H7 (cell line): ENCODE results near the gene WAPL. TPM values are rescaled to one million over a fixed set of nuclear protein-coding genes. Genes with fewer than 3 reads are reported as not detected.
"Not testable (repeated sequence)": the region's sequence is repeated elsewhere in the genome, so short reads cannot be mapped to it uniquely, and the experiment has no call there.

Experiments
- DNase-seq: peaks from one replicate; pipeline ENCODE4 v3.0.0; 2012
- H3K27me3 ChIP-seq: 2 replicates; pipeline ENCODE4 v1.6.0; 2011; ENCODE audit warnings: mild to moderate bottlenecking, low read length; ENCODE audit not compliant: control insufficient read depth, insufficient read depth
- H3K36me3 ChIP-seq: replicated peaks from 2 replicates; pipeline ENCODE4 v1.5.1; 2011; ENCODE audit warnings: low read length; ENCODE audit not compliant: control insufficient read depth, insufficient read depth
- H3K4me3 ChIP-seq: 2 replicates; pipeline ENCODE4 v1.5.1; 2011; ENCODE audit warnings: low read depth, mild to moderate bottlenecking, control low read depth, low read length, moderate library complexity; ENCODE audit not compliant: insufficient read depth
- total RNA-seq: library from RNA; depleted of rRNA; stranded (reverse); fragments of >200 nt; shearing (Covaris generic); gene quantifications from 2 replicates; pipeline ENCODE4 v1.2.3, GENCODE V29; 2014; rRNA removed

The WAPL gene, protein sequence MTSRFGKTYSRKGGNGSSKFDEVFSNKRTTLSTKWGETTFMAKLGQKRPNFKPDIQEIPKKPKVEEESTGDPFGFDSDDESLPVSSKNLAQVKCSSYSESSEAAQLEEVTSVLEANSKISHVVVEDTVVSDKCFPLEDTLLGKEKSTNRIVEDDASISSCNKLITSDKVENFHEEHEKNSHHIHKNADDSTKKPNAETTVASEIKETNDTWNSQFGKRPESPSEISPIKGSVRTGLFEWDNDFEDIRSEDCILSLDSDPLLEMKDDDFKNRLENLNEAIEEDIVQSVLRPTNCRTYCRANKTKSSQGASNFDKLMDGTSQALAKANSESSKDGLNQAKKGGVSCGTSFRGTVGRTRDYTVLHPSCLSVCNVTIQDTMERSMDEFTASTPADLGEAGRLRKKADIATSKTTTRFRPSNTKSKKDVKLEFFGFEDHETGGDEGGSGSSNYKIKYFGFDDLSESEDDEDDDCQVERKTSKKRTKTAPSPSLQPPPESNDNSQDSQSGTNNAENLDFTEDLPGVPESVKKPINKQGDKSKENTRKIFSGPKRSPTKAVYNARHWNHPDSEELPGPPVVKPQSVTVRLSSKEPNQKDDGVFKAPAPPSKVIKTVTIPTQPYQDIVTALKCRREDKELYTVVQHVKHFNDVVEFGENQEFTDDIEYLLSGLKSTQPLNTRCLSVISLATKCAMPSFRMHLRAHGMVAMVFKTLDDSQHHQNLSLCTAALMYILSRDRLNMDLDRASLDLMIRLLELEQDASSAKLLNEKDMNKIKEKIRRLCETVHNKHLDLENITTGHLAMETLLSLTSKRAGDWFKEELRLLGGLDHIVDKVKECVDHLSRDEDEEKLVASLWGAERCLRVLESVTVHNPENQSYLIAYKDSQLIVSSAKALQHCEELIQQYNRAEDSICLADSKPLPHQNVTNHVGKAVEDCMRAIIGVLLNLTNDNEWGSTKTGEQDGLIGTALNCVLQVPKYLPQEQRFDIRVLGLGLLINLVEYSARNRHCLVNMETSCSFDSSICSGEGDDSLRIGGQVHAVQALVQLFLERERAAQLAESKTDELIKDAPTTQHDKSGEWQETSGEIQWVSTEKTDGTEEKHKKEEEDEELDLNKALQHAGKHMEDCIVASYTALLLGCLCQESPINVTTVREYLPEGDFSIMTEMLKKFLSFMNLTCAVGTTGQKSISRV (N-terminal part only)
- 33.5 and 44.9 TPM in 2 replicates for total RNA-seq

DNA sequence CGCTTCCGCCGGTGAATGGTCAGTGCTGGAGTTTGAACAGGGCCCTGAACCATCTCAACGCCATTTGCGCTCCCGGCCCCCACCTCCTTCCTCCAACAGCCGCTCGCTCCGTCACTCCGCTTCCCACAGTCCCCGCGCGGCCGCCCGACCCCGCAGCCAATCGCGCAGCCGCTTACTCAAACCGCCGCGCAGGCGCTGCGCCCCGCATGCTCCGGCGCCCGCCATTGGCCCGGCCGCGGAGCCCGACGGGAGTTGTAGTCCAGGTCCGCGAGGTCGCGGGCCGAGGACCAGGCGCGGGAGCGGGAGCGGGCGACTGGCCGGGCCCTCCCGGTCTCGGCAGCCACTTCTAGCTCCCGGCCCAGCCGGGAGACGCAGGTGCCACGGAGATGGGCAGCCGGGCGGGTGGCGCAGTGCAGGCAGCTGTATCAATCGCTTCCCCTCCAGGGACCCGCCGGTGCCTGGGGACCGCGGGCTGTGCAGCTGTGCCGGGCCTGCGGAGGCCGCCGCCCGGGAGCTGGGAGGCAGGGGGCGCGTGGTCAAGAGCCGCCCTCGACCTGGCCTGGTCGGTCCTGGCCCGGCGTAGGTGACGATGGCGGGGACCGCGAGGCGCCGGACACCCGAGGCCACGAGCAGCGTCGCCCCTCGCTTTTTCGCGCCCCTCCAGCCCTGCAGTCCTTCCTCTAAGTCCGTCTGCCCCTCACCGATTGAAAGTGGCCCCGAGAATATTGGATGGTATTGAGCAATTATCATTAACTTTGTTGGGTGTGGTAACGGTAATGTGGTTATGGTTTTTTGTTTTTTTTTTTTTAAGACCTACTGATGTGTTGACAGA, at the start of gene WAPL:
Gene WAPL, minus strand, starts transcription at position 115 of the 832 bp plus-strand sequence. CDS start 3,723 bp downstream, outside the sequence.
- peak within 1 kb of the TSS; percentile 89 for H3K4me3 ChIP-seq
- no peaks in the 10 kb centered on the region; the same call in 1 of the 2 replicates for H3K27me3 ChIP-seq
- peak; percentile 98 for DNase-seq
- peaks cover 3% of the 10 kb centered on the region for H3K36me3 ChIP-seq

- no peak for DNase-seq
- H3K4me3 ChIP-seq: no peak overlapping the region
- no peaks in the 10 kb centered on the region for H3K27me3 ChIP-seq
- no peaks in the 10 kb centered on the region for H3K36me3 ChIP-seq
These were observed 47.7 kb upstream of the WAPL start for GRCh38 chr10:86569335-86569734.

DNA sequence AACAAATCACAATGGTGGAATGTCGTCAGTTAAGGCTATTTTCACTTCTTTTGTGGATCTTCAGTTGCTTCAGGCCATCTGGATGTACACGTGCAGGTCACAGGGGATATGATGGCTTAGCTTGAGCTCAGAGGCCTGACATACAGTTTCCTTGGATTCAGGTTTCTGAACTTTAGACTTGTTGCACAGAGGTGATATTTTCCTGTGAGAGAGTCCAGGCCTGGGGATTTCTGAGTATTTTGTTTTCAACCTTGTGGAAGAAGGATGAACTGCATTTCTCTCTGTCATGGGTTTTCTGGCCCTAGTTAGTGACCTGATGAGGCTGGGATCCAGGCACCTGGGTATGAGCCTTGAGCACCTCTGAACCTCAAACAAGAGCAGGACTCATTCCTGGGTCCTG, 44.9 kb upstream of the WAPL start:
- H3K36me3 ChIP-seq, H3K4me3 ChIP-seq, H3K27me3 ChIP-seq: not testable (repeated sequence)
- peak; percentile 48 for DNase-seq

DNA sequence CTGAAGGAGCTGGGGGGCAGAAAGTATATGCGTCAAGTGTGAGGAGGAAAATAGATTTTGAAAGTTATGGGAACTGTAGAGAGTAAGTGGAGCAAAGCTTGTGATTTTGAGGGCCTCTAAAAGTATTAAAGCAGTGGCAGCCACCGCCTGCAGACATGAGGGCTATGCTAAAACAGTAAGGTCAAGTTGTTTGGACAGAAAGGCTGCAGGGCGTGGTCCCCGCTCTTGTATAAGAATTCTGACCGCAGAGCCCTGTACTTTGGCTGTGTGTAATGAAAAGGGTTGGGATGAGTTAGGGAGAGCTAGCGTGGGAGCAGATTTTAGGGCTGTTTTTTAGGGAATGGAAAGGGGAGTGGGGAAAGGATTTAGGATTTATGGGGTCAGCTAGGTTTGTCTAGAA, 41.7 kb upstream of the WAPL start:
- DNase-seq, H3K4me3 ChIP-seq, H3K27me3 ChIP-seq, H3K36me3 ChIP-seq: not testable (repeated sequence)

GRCh38 chr10:86558695-86559094, 37.1 kb upstream of the WAPL start:
- DNase-seq, H3K27me3 ChIP-seq, H3K36me3 ChIP-seq, H3K4me3 ChIP-seq: not testable (repeated sequence)

- DNase-seq: no peak
- H3K36me3 ChIP-seq: no peaks in the 10 kb centered on the region
- no peaks in the 10 kb centered on the region for H3K27me3 ChIP-seq
- H3K4me3 ChIP-seq: no peak overlapping the region
These were observed 35.5 kb upstream of the WAPL start for GRCh38 chr10:86556933-86557649.

DNA sequence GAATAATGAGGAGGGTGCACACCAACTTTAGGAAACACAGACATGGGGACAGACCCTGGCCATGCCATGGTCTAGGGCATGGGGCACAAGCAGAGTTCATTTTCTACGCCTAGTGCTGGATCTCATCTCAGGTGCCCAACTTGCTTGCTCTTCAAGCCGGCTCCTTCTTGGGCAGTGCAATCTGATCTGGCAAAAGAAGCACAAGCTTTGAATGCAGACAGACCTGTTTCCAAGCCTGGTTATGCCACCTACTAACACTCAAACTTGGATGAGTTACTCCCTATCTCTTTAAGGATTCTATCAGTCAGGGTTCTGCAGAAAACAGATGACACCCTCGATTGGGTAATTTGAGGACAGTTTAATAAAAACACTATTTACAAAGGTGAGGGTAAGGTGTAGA, 34.9 kb upstream of the WAPL start:
- Histone ChIP-seq H3K27me3 (no peaks in the 10 kb centered on the region), H3K36me3 (no peaks in the 10 kb centered on the region), H3K4me3 (no peak overlapping the region)
- no peak for DNase-seq

GRCh38 chr10:86553639-86554038, 32.0 kb upstream of the WAPL start:
- H3K27me3 ChIP-seq: no peaks in the 10 kb centered on the region
- no peak overlapping the region for H3K4me3 ChIP-seq
- no peaks in the 10 kb centered on the region for H3K36me3 ChIP-seq
- no peak for DNase-seq

- no peaks in the 10 kb centered on the region for H3K27me3 ChIP-seq
- no peak overlapping the region for H3K4me3 ChIP-seq
- DNase-seq: no peak
- no peaks in the 10 kb centered on the region for H3K36me3 ChIP-seq
These were observed 31.6 kb upstream of the WAPL start for GRCh38 chr10:86553213-86553612.

- H3K27me3 ChIP-seq: no peaks in the 10 kb centered on the region
- no peaks in the 10 kb centered on the region for H3K36me3 ChIP-seq
- no peak for DNase-seq
- no peak overlapping the region for H3K4me3 ChIP-seq
These were observed 25.7 kb upstream of the WAPL start for GRCh38 chr10:86547296-86547695.

DNA sequence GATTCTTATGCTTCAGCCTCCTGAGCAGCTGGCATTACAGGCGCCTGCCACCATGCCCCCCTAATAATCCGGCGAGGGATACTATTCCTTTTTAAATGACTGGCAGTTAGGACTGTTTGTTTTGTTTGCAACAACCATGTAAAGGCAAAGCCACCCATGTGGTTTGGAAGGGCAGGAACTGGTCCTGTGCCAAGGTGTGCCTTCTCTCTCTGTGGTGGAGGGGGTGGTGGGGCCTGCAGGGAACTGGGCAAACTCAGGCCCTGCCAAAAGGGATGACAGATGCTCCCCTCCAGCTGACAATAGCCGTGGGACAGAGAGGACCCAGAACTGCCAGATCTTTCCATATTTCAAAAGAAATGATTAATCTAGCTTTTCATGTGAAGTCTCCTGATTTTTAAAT, 23.5 kb upstream of the WAPL start:
- Histone ChIP-seq H3K36me3 (no peaks in the 10 kb centered on the region), H3K4me3 (no peak overlapping the region), H3K27me3 (no peaks in the 10 kb centered on the region)
- DNase-seq: no peak

GRCh38 chr10:86540016-86540415, 18.4 kb upstream of the WAPL start:
- Histone ChIP-seq H3K4me3 (no peak overlapping the region), H3K36me3 (no peaks in the 10 kb centered on the region), H3K27me3 (peaks cover 7% of the 10 kb centered on the region)
- no peak for DNase-seq

DNA sequence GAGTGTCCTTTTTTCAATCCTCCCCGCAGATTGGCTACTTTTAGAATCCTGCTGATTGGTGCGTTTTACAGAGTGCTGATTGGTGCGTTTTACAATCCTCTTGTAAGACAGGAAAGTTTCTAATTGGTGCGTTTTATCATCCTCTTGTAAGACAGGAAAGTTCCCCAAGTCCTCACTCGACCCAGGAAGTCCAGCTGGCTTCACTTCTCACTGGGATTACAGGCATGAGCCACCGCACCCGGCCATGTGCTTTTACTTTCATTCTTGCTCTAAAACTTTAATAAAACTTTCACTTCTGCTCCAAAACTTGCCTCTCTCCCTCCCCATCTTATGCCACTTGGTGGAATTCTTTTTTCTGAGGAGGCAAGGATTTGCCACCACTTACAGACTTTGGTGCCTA, 17.0 kb upstream of the WAPL start:
- Histone ChIP-seq H3K27me3 (peaks cover 7% of the 10 kb centered on the region), H3K4me3 (no peak overlapping the region), H3K36me3 (no peaks in the 10 kb centered on the region)
- DNase-seq: no peak
